CD4-positive, alpha-beta T cell (primary cell): Measurements from ENCODE around the gene WAC. TPM values are rescaled to one million over a fixed set of nuclear protein-coding genes. Genes with fewer than 3 reads are reported as not detected.

Source experiments
- ATAC-seq: fragments of 200-7000 bp; cut with Tn5 transposase; one replicate; pipeline ENCODE4 v1.10.0; 2022; ENCODE audit warnings: mild to moderate bottlenecking; ENCODE audit not compliant: poor library complexity
- CTCF ChIA-PET: fragments of 350-600 bp; sonication (Branson Sonifier 250); formaldehyde crosslinking; loops from one replicate; lab custom pipeline; 2021; ENCODE audit warnings: antibody characterized with exemption, inconsistent platforms; lab: Charles Lee
- POLR2A ChIA-PET: fragments of 350-600 bp; sonication (Branson Sonifier 250); formaldehyde crosslinking; loops from one replicate; lab custom pipeline; 2021; ENCODE audit warnings: antibody characterized with exemption, inconsistent platforms; lab: Charles Lee
- DNase-seq, 14 experiments: peaks; one replicate each; pipeline ENCODE4 v3.0.0-alpha.2; 2013 to 2020; ENCODE audit warnings: mixed read lengths in 2 of 14
- H3K27ac ChIP-seq, 2 donors: one replicate each; pipeline versions ENCODE4 v1.5.1 to v1.7.0; 2013; ENCODE audit warnings: low read length in 2 of 2, low read depth in 1 of 2, mild to moderate bottlenecking in 1 of 2
- H3K27me3 ChIP-seq, 2 experiments: 1 replicate in 1 of 2; 2 replicates in 1 of 2; pipeline versions ENCODE4 v1.6.1 to v1.7.0; 2013; ENCODE audit warnings: low read length in 2 of 2, control low read depth in 1 of 2, mild to moderate bottlenecking in 1 of 2, moderate library complexity in 1 of 2; ENCODE audit not compliant: insufficient read depth in 2 of 2, control insufficient read depth in 1 of 2
- H3K36me3 ChIP-seq: one replicate; pipeline ENCODE4 v1.6.1; 2013; ENCODE audit warnings: low read length, control low read depth; ENCODE audit not compliant: insufficient read depth
- H3K4me1 ChIP-seq: one replicate; pipeline ENCODE4 v1.6.1; 2013; ENCODE audit warnings: low read length, control low read depth; ENCODE audit not compliant: insufficient read depth
- H3K4me3 ChIP-seq: one replicate; pipeline ENCODE4 v1.5.1; 2013; ENCODE audit warnings: mild to moderate bottlenecking, low read length, moderate library complexity
- H3K9me3 ChIP-seq, 2 experiments: 1 replicate in 1 of 2; 2 replicates in 1 of 2; pipeline versions ENCODE4 v1.6.1 to v1.7.0; 2013; ENCODE audit warnings: low read length in 2 of 2, mild to moderate bottlenecking in 2 of 2, control low read depth in 1 of 2, moderate library complexity in 1 of 2; ENCODE audit not compliant: control insufficient read depth in 1 of 2, insufficient read depth in 1 of 2
- H3K27ac Mint-ChIP-seq: one replicate; pipeline ENCODE4 v1.8.0; 2020; ENCODE audit warnings: mixed read lengths
- H3K27me3 Mint-ChIP-seq: one replicate; pipeline ENCODE4 v1.8.0; 2021; ENCODE audit warnings: mixed read lengths
- H3K36me3 Mint-ChIP-seq: one replicate; pipeline ENCODE4 v1.8.0; 2021; ENCODE audit warnings: low read depth, mixed read lengths
- H3K4me1 Mint-ChIP-seq: one replicate; pipeline ENCODE4 v1.8.0; 2021; ENCODE audit warnings: low read depth, mixed read lengths
- H3K4me3 Mint-ChIP-seq: one replicate; pipeline ENCODE4 v1.8.0; 2020; ENCODE audit warnings: mild to moderate bottlenecking, mixed read lengths
- H3K9me3 Mint-ChIP-seq: one replicate; pipeline ENCODE4 v1.8.0; 2020; ENCODE audit warnings: mixed read lengths
- CTCF ChIP-seq: fragments of 200-600 bp; IDR thresholded peaks from one replicate; pipeline ENCODE4 v1.8.0; 2022; ENCODE audit warnings: antibody characterized with exemption, mild to moderate bottlenecking
- intact Hi-C, 2 experiments: fragments of 100-400 bp; cut with DNase I in 1 of 2; cut with micrococcal nuclease in 1 of 2; formaldehyde crosslinking; loops; one replicate each; pipeline versions ENCODE4 v1.15.1 to v1.9.0; 2023 to 2025; cut with DNase I, micrococcal nuclease
- total RNA-seq, 174 experiments: library from RNA in 2 of 174; stranded (reverse) in 2 of 174; gene quantifications; one replicate each; pipeline ENCODE4 v1.2.3 and lab custom pipeline; 2021 to 2026

The WAC gene
- total RNA-seq, 2 experiments from 2014 or later: 169 to 177 TPM

- intact Hi-C loops: loop anchor here (1.0 to 10.0 kb wide), 6 partner anchors 229 to 784 kb away; no protein-coding TSS in a partner anchor
- Histone ChIP-seq H3K27ac (no peak overlapping the region), H3K4me3 (no peak overlapping the region), H3K36me3 (no peaks in the 10 kb centered on the region), H3K4me1 (peaks cover 4% of the 10 kb centered on the region), H3K9me3 (no peaks in the 10 kb centered on the region), H3K27me3 (peaks cover 24 to 35% of the 10 kb centered on the region in 2 experiments)
- Mint-ChIP-seq H3K27ac (no peak overlapping the region), H3K4me3 (no peak overlapping the region), H3K27me3 (peaks cover 68% of the 10 kb centered on the region), H3K9me3 (no peaks in the 10 kb centered on the region), H3K4me1 (peaks cover 12% of the 10 kb centered on the region), H3K36me3 (no peaks in the 10 kb centered on the region)
- peak; percentile 47 to 81 (median 59) for DNase-seq
- CTCF ChIA-PET: interaction anchor here (0.6 to 2.1 kb wide), 21 partner anchors 8 to 838 kb away, joined by 3 to 12 read pairs (median 4); partner anchors contain the start of gene BAMBI
- ATAC-seq: peak; percentile 89
- peak; percentile 96 for TF ChIP-seq CTCF
- POLR2A ChIA-PET: interaction anchor here (0.9 kb wide), 1 partner anchor 103 kb away, joined by 3 read pairs; no protein-coding TSS in a partner anchor
These were observed 130.9 kb downstream of the WAC start for GRCh38 chr10:28663576-28664368.

- no peaks in the 10 kb centered on the region for H3K9me3 ChIP-seq
- H3K9me3 Mint-ChIP-seq: no peaks in the 10 kb centered on the region
- H3K4me1 Mint-ChIP-seq: peaks cover 17% of the 10 kb centered on the region
- no peak overlapping the region for H3K27ac ChIP-seq
- H3K36me3 Mint-ChIP-seq: no peaks in the 10 kb centered on the region
- no peak for ATAC-seq
- H3K4me3 ChIP-seq: no peak overlapping the region
- peaks cover 29 to 41% of the 10 kb centered on the region in 2 experiments for H3K27me3 ChIP-seq
- CTCF ChIA-PET: interaction anchor here (0.7 to 2.1 kb wide), 19 partner anchors 8 to 838 kb away, joined by 3 to 12 read pairs (median 4); partner anchors contain the start of gene BAMBI
- POLR2A ChIA-PET: no interaction called here
- H3K27me3 Mint-ChIP-seq: peaks cover 74% of the 10 kb centered on the region
- intact Hi-C loops: loop anchor here (5.0 to 10.0 kb wide), 5 partner anchors 230 to 783 kb away; no protein-coding TSS in a partner anchor
- no peaks in the 10 kb centered on the region for H3K36me3 ChIP-seq
- TF ChIP-seq CTCF: no peak
- no peak overlapping the region for H3K27ac Mint-ChIP-seq
- no peak for DNase-seq
- peaks cover 10% of the 10 kb centered on the region for H3K4me1 ChIP-seq
- no peak overlapping the region for H3K4me3 Mint-ChIP-seq
These were observed 131.4 kb downstream of the WAC start for GRCh38 chr10:28664369-28664740.

- DNase-seq (no peak), ATAC-seq (no peak)
- no peaks in the 10 kb centered on the region for H3K36me3 ChIP-seq
- POLR2A ChIA-PET: no interaction called here
- TF ChIP-seq CTCF: no peak
- no peaks in the 10 kb centered on the region for H3K9me3 ChIP-seq
- peaks cover 88% of the 10 kb centered on the region for H3K27me3 Mint-ChIP-seq
- peaks cover 40 to 61% of the 10 kb centered on the region in 2 experiments for H3K27me3 ChIP-seq
- intact Hi-C loops: loop anchor here in 1 of 2 experiments (10.0 kb wide), 2 partner anchors 232 to 718 kb away; no protein-coding TSS in a partner anchor
- CTCF ChIA-PET: no interaction called here
- H3K27ac Mint-ChIP-seq: no peak overlapping the region
- peaks cover 17% of the 10 kb centered on the region for H3K4me1 Mint-ChIP-seq
- no peak overlapping the region for H3K4me3 Mint-ChIP-seq
- no peak overlapping the region for H3K27ac ChIP-seq
- no peak overlapping the region for H3K4me3 ChIP-seq
- H3K9me3 Mint-ChIP-seq: no peaks in the 10 kb centered on the region
- H3K36me3 Mint-ChIP-seq: no peaks in the 10 kb centered on the region
- peaks cover 10% of the 10 kb centered on the region for H3K4me1 ChIP-seq
These were observed 134.0 kb downstream of the WAC start for GRCh38 chr10:28666751-28667467.
